ENCODE results near the gene ELAC1.

DNA sequence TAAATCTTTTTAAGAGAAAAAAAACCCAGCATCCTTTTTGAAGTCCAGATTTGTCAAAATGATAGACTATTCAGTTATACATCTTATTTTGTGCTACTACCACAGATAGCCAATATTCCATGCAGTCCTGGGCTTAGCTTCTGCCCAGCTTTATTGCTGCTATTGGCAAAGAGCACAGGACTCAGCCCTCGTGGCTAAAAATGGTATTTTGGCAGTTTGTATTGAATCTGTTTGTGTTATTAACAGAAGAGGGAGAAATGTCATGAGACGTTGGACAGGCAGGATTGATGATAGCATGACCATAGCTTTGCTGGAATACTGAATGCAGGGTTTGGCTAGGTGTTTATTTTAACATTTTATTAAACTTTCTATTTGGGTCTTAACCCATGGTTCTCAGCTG is 19.4 kb downstream of the ELAC1 start:
- TF ChIP-seq, protein P1, sequence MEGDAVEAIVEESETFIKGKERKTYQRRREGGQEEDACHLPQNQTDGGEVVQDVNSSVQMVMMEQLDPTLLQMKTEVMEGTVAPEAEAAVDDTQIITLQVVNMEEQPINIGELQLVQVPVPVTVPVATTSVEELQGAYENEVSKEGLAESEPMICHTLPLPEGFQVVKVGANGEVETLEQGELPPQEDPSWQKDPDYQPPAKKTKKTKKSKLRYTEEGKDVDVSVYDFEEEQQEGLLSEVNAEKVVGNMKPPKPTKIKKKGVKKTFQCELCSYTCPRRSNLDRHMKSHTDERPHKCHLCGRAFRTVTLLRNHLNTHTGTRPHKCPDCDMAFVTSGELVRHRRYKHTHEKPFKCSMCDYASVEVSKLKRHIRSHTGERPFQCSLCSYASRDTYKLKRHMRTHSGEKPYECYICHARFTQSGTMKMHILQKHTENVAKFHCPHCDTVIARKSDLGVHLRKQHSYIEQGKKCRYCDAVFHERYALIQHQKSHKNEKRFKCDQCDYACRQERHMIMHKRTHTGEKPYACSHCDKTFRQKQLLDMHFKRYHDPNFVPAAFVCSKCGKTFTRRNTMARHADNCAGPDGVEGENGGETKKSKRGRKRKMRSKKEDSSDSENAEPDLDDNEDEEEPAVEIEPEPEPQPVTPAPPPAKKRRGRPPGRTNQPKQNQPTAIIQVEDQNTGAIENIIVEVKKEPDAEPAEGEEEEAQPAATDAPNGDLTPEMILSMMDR (IDR thresholded peaks at IDR 0.05) = no peak
- TF ChIP-seq POLR2A (IDR thresholded peaks at IDR 0.05) = no peak
